Gastrocnemius medialis (tissue), 4 donors: ENCODE data around the gene AUTS2.

Experiments used
- CTCF ChIP-seq, 5 experiments: fragments of 450-650 bp in 3 of 5; fragments of 200-600 bp in 2 of 5; sonication (generic) in 2 of 5; IDR thresholded peaks in 4 of 5; conservative IDR thresholded peaks in 1 of 5; 1 replicate in 4 of 5; 2 replicates in 1 of 5; pipeline ENCODE4 v1.5.1; 2016 to 2019; ENCODE audit warnings: antibody characterized with exemption in 5 of 5, mild to moderate bottlenecking in 3 of 5, moderate library complexity in 3 of 5
- POLR2A ChIP-seq, 2 donors: fragments of 450-650 bp; IDR thresholded peaks; one replicate each; pipeline ENCODE4 v1.6.1; 2017; ENCODE audit warnings: antibody characterized with exemption in 2 of 2, mild to moderate bottlenecking in 2 of 2, moderate library complexity in 2 of 2

DNA sequence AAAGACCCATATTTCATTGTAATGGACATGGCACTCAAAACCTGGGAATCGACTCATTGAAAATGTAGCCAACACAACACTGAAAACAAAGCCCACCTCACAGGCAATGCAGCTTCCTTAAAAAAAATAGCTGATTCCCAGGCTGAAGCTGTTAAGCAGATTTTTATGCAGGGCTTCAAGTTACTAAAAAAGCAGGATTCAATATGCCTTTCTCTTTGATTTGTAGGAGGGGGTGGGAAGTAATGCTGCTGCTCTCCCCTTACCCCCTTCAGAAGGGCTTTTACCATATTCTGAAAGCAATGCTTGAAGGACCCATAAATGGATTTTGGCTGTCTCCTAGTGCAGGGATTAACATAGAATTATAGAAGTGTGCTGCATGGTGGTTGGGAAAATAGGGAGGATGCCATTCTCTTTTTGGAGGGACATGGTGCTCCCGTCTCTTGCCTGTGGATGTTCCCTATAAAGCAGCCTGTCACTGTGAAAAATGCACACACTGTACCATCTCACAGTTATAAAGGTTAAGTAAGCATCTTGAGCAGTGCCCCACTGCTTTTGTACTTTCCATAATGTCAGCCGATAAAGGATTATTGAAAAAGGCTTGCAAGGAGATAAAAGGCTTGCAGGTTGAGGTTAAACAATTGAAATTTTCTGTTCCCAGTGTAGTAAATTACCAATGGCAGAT, 262.8 kb downstream of the AUTS2 start:
- TF ChIP-seq CTCF (IDR thresholded peaks at IDR 0.05 in 4 of 5, conservative IDR thresholded peaks at IDR 0.05 in 1 of 5) (no peak), POLR2A (IDR thresholded peaks at IDR 0.05) (no peak)
